H9 (cell line): ENCODE measurements around the gene RABL3. TPM values are rescaled to one million over a fixed set of nuclear protein-coding genes. Genes with fewer than 3 reads are reported as not detected.

Source experiments
- DNase-seq: peaks from one replicate; pipeline ENCODE4 v3.0.0-alpha.2; 2017
- H2AFZ ChIP-seq: one replicate; pipeline ENCODE4 v1.6.1; 2013; ENCODE audit warnings: mild to moderate bottlenecking, low read length, control low read depth, moderate library complexity
- H2AK5ac ChIP-seq: 2 replicates; pipeline ENCODE4 v1.6.1; 2013; ENCODE audit warnings: low read length, control low read depth, mixed read lengths; ENCODE audit not compliant: insufficient read length
- H2BK120ac ChIP-seq: one replicate; pipeline ENCODE4 v1.6.1; 2013; ENCODE audit warnings: low read depth, mild to moderate bottlenecking, low read length, control low read depth, inconsistent platforms; ENCODE audit not compliant: poor library complexity, severe bottlenecking
- H2BK12ac ChIP-seq: 2 replicates; pipeline ENCODE4 v1.6.1; 2013; ENCODE audit warnings: low read length, control low read depth, mixed read lengths, low read depth; ENCODE audit not compliant: insufficient read length
- H2BK15ac ChIP-seq: 2 replicates; pipeline ENCODE4 v1.6.1; 2013; ENCODE audit warnings: low read depth, low read length, control low read depth
- H2BK20ac ChIP-seq: one replicate; pipeline ENCODE4 v1.6.1; 2013; ENCODE audit warnings: low read depth, mild to moderate bottlenecking, low read length, control low read depth, inconsistent platforms; ENCODE audit not compliant: poor library complexity, severe bottlenecking
- H2BK5ac ChIP-seq: 2 replicates; pipeline ENCODE4 v1.6.1; 2013; ENCODE audit warnings: low read length, control low read depth, mixed read lengths; ENCODE audit not compliant: insufficient read length
- H3K14ac ChIP-seq: 2 replicates; pipeline ENCODE4 v1.6.1; 2013; ENCODE audit warnings: low read length, control low read depth; ENCODE audit not compliant: insufficient read depth
- H3K18ac ChIP-seq: 2 replicates; pipeline ENCODE4 v1.6.1; 2013; ENCODE audit warnings: low read depth, mild to moderate bottlenecking, mixed read lengths, low read length, control low read depth; ENCODE audit not compliant: insufficient read length
- H3K23ac ChIP-seq: 2 replicates; pipeline ENCODE4 v1.6.1; 2013; ENCODE audit warnings: low read length, control low read depth, mixed read lengths, low read depth; ENCODE audit not compliant: insufficient read length
- H3K23me2 ChIP-seq: 2 replicates; pipeline ENCODE4 v1.6.1; 2013; ENCODE audit warnings: low read depth, mild to moderate bottlenecking, mixed read lengths, low read length, control low read depth; ENCODE audit not compliant: insufficient read length, poor library complexity, severe bottlenecking
- H3K27ac ChIP-seq: 2 replicates; pipeline ENCODE4 v1.5.1; 2013; ENCODE audit warnings: low read length, control low read depth, mixed read lengths, low read depth; ENCODE audit not compliant: insufficient read length
- H3K27me3 ChIP-seq: 2 replicates; pipeline ENCODE4 v1.6.1; 2013; ENCODE audit warnings: low read length, control low read depth, inconsistent platforms; ENCODE audit not compliant: insufficient read depth
- H3K4ac ChIP-seq: 2 replicates; pipeline ENCODE4 v1.6.1; 2013; ENCODE audit warnings: low read depth, mild to moderate bottlenecking, control low read depth, inconsistent platforms, low read length, moderate library complexity
- H3K4me1 ChIP-seq: 2 replicates; pipeline ENCODE4 v1.6.1; 2013; ENCODE audit warnings: low read length, control low read depth, inconsistent platforms; ENCODE audit not compliant: insufficient read depth
- H3K4me2 ChIP-seq: 2 replicates; pipeline ENCODE4 v1.6.1; 2013; ENCODE audit warnings: low read length, control low read depth, mixed read lengths; ENCODE audit not compliant: insufficient read length, insufficient read depth
- H3K56ac ChIP-seq: 2 replicates; pipeline ENCODE4 v1.6.1; 2013; ENCODE audit warnings: low read depth, mild to moderate bottlenecking, mixed read lengths, low read length, control low read depth; ENCODE audit not compliant: insufficient read length
- H3K79me1 ChIP-seq: 2 replicates; pipeline ENCODE4 v1.6.1; 2013; ENCODE audit warnings: low read depth, mild to moderate bottlenecking, moderate library complexity, low read length, control low read depth, inconsistent platforms; ENCODE audit not compliant: insufficient read depth, poor library complexity, severe bottlenecking
- H3K79me2 ChIP-seq: 2 replicates; pipeline ENCODE4 v1.6.1; 2013; ENCODE audit warnings: low read length, control low read depth, inconsistent platforms; ENCODE audit not compliant: insufficient read depth
- H3K9ac ChIP-seq: 2 replicates; pipeline ENCODE4 v1.6.1; 2013; ENCODE audit warnings: low read length, control low read depth, mixed read lengths; ENCODE audit not compliant: insufficient read length; ENCODE audit errors: extremely low read depth
- H3K9me3 ChIP-seq: one replicate; pipeline ENCODE4 v1.6.1; 2013; ENCODE audit warnings: low read depth, low read length, inconsistent platforms; ENCODE audit not compliant: control insufficient read depth
- H3T11ph ChIP-seq: one replicate; pipeline ENCODE4 v1.6.1; 2013; ENCODE audit warnings: mild to moderate bottlenecking, low read length, control low read depth, inconsistent platforms
- H4K20me1 ChIP-seq: one replicate; pipeline ENCODE4 v1.6.1; 2013; ENCODE audit not compliant: control insufficient read depth, insufficient read length, insufficient read depth
- H4K5ac ChIP-seq: 2 replicates; pipeline ENCODE4 v1.6.1; 2013; ENCODE audit warnings: low read depth, mild to moderate bottlenecking, mixed read lengths, low read length, control low read depth; ENCODE audit not compliant: insufficient read length
- H4K8ac ChIP-seq: replicated peaks from 2 replicates; pipeline ENCODE4 v1.6.1; 2013; ENCODE audit warnings: low read length, control low read depth, mixed read lengths, low read depth; ENCODE audit not compliant: insufficient read length
- H4K91ac ChIP-seq: 2 replicates; pipeline ENCODE4 v1.6.1; 2013; ENCODE audit warnings: low read depth, mild to moderate bottlenecking, moderate library complexity, mixed read lengths, low read length, control low read depth; ENCODE audit not compliant: insufficient read length
- H3K27ac Mint-ChIP-seq, 3 experiments: 2 replicates in 2 of 3; 3 replicates in 1 of 3; pipeline ENCODE4 v1.8.0; 2020 to 2021; ENCODE audit warnings: mixed read lengths in 3 of 3, mild to moderate bottlenecking in 1 of 3, moderate library complexity in 1 of 3
- H3K27me3 Mint-ChIP-seq: 2 replicates; pipeline ENCODE4 v1.8.0; 2021; ENCODE audit warnings: low read depth, mild to moderate bottlenecking, moderate library complexity, mixed read lengths
- H3K36me3 Mint-ChIP-seq, 3 experiments: 2 replicates in 2 of 3; 3 replicates in 1 of 3; pipeline ENCODE4 v1.8.0; 2020 to 2021; ENCODE audit warnings: low read depth in 3 of 3, mixed read lengths in 3 of 3; ENCODE audit not compliant: insufficient read depth in 1 of 3
- H3K4me1 Mint-ChIP-seq, 2 experiments: 2 replicates each; pipeline ENCODE4 v1.8.0; 2020; ENCODE audit warnings: mixed read lengths in 2 of 2
- H3K4me3 Mint-ChIP-seq, 2 experiments: 2 replicates in 1 of 2; 3 replicates in 1 of 2; pipeline ENCODE4 v1.8.0; 2020 to 2021; ENCODE audit warnings: mild to moderate bottlenecking in 2 of 2, mixed read lengths in 2 of 2, moderate library complexity in 1 of 2
- H3K9me3 Mint-ChIP-seq, 2 experiments: 2 replicates in 1 of 2; 3 replicates in 1 of 2; pipeline ENCODE4 v1.8.0; 2020; ENCODE audit warnings: mild to moderate bottlenecking in 2 of 2, mixed read lengths in 2 of 2, moderate library complexity in 1 of 2
- CTCF ChIP-seq: fragments of 200-600 bp; sonication (generic); conservative IDR thresholded peaks from 3 replicates; pipeline ENCODE4 v1.8.0; 2021; ENCODE audit warnings: antibody characterized with exemption, mild to moderate bottlenecking
- WGBS: extraction: QIAGEN DNeasy Blood & Tissue Kit; methylation state at CpG from one replicate; pipeline ENCODE4 v1.1.7; 2013; ENCODE audit warnings: missing lambda C conversion rate, low lambda C conversion rate, mixed read lengths; ENCODE audit not compliant: insufficient read length; ENCODE audit errors: extremely low coverage; 5-methylcytosine and 5-hydroxymethylcytosine counted together
- long read RNA-seq: library from polyadenylated mRNA; unstranded; transcript quantifications from one replicate; pipeline ENCODE4 v2.0.0, GENCODE V29; 2020
- total RNA-seq: library from RNA; stranded (reverse); gene quantifications from 2 replicates; pipeline ENCODE4 v1.2.1, GENCODE V29; 2021

The RABL3 gene
- total RNA-seq = 26.7 and 27.0 TPM in 2 replicates
- long read RNA-seq, transcript RABL3-201 (8 exons, 3,883 nt) = major isoform, 113 of 141 reads
- long read RNA-seq, partial matches to known transcripts = 7 of 141 reads
- long read RNA-seq, other reads (novel, unspliced or antisense) = 15 of 141 reads

GRCh38 chr3:120742198-120742848 lies at the start of gene RABL3, which contains the start of gene GTF2E1:
Gene RABL3 (minus strand): TSS chr3:120742516. CDS start chr3:120742507, 9 bp downstream.
Gene GTF2E1 (plus strand): TSS chr3:120742744. CDS start chr3:120750553, 7,809 bp downstream.
- Histone ChIP-seq H3K9ac (peak within 1 kb of the TSS; percentile 99), H3K27me3 (no peaks in the 10 kb centered on the region), H4K20me1 (no peaks in the 10 kb centered on the region), H2AK5ac (no peak within 1 kb of the TSS), H2AFZ (no peak within 1 kb of the TSS), H3K56ac (peak within 1 kb of the TSS; percentile 3), H3T11ph (no peak within 1 kb of the TSS), H3K23ac (no peak within 1 kb of the TSS), H4K91ac (no peak within 1 kb of the TSS), H3K23me2 (peaks cover 9% of the 10 kb centered on the region), H3K14ac (peak within 1 kb of the TSS; percentile 94), H2BK15ac (no peak within 1 kb of the TSS), H3K18ac (peak within 1 kb of the TSS; percentile 92), H2BK12ac (no peak within 1 kb of the TSS), H3K27ac (peak within 1 kb of the TSS; percentile 55), H3K79me2 (peaks cover 30% of the 10 kb centered on the region; the same call in 1 of the 2 replicates), H3K4me1 (no peaks in the 10 kb centered on the region), H3K4ac (no peak within 1 kb of the TSS), H4K5ac (no peak within 1 kb of the TSS), H3K79me1 (peaks cover 9% of the 10 kb centered on the region), H4K8ac (no peak within 1 kb of the TSS), H2BK5ac (peak within 1 kb of the TSS; percentile 69), H3K9me3 (no peaks in the 10 kb centered on the region), H2BK120ac (no peak within 1 kb of the TSS), H3K4me2 (peak within 1 kb of the TSS; percentile 98), H2BK20ac (no peak within 1 kb of the TSS)
- Mint-ChIP-seq H3K4me3 (peak within 1 kb of the TSS; percentile 86 to 96), H3K27ac (peak within 1 kb of the TSS; percentile 99 to 100 (median 99)), H3K36me3 (peaks cover 37 to 41% (median 38%) of the 10 kb centered on the region in 3 experiments), H3K27me3 (no peaks in the 10 kb centered on the region), H3K9me3 (peaks cover 18 to 22% of the 10 kb centered on the region in 2 experiments), H3K4me1 (peaks cover 24 to 27% of the 10 kb centered on the region in 2 experiments)
- peak; percentile 99 for DNase-seq
- no CpG with 5 or more reads among the region's 39 CpGs for WGBS
- TF ChIP-seq CTCF = no peak
